ENCODE measurements around the gene UBQLN4. TPM values are rescaled to one million over a fixed set of nuclear protein-coding genes. Genes with fewer than 3 reads are reported as not detected.
"Not testable (repeated sequence)": the region's sequence is repeated elsewhere in the genome, so short reads cannot be mapped to it uniquely, and the experiment has no call there.

UBQLN4 gene
- total RNA-seq, 2 donors from 2014 or later: 23.6 to 27.2 TPM

DNA sequence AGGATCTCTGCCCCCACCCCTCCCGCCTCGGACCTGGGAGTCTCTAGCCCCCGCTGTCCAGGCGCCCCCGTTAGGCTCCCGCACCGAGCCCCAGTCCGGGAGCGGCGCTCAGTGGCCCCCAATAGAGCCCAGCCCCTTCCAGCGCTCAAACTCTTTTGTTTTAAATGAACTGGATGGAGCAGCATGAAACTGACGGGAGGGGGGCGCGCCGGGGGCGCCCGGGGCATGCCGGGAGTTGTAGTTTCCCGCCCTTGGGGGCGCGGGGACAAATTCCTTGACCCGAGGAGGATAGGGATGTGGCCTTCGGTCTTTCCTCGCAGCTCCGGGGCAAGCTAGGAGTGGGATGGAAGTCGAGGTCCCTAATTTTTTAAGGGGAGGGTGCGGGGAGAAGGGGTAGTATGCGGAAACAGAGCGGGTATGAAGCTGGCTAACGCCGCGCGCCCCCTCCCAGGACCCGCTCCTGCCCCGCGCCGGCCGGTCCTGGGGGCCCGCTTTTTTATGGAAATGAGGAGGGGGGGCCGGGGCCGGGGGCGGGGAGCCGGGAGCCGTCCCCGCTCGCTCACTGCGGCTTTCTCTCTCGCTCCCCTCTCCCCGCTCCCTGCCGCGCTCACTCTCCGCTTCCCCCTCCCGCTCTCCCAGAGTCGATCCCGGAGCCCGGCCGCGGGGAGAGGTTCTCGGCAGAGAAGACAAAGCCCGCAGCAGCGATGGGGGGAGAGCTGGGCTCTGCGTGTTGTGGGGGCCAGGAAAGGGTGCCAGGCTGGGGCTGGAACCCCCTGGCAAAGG lies 28.9 kb upstream of the UBQLN4 start, which contains the start of gene MEX3A:
Gene MEX3A (minus strand): TSS at position 157 of the 783 bp plus-strand sequence. CDS start 467 bp downstream, outside the sequence.
- ATAC-seq (peak; percentile 88 to 91), DNase-seq (peak; percentile 80)
- intact Hi-C loops (cut with DNase I): no loop called here

DNA sequence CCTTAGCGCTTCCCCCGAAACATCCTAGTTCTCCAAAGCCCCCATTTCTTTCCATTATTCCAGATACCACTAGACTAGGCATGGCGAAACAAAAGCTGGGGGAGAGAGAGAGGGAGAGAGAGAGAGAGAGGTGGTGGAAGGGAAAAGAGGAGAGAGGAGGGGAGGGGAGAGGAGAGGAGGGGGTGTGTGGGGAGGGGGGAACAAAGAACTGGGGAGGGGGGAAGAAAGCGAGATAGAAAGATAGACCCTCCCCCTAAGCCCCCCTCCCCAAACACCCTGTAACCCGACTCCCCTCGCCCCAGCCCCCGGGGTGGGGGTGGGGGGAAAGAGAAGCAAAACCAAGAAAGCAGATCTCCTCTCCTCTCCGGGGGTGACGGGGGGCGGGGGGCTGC lies 28.3 kb upstream of the UBQLN4 start:
- no peak for DNase-seq
- ATAC-seq: peak in 1 of 2 donors; percentile 1
- intact Hi-C loops (cut with DNase I): no loop called here

DNA sequence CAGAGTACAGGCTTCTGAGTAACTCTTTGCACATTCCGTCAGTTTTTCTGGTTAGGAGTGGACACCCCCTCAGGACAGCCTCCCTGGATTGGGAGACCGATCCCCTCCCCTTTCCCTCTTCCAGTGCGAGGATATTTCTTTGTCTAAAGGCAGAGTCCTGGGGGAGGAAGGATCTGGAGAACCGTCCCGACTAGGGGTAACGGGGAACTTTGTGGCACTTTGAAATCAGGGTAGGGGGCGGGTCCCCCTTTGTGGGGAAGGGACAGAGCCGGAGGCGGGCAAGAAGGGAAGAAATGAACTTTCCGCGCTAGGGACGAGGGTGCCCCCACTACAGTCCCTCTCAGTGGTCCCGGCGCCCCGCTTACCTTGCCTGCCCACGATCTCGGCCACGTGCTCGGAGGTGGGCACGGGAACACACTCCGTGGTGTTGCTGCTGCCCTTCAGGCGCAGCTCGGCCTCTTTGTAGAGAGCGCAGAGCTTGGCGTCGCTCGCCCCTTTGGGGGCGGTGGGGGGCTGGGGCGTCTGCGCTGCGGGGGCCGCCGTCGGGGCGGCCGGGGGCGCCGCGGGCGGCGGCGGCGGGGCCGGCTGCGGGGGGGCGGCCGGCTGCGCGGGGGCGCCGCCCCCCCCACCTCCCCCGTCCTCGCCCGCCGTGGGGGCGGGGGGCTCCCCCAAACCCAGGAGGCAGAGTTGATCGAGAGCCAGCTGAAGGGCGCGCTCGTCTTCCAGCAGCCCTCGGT lies 27.8 kb upstream of the UBQLN4 start:
- ATAC-seq: no peak
- intact Hi-C loops (cut with DNase I): no loop called here
- peak; percentile 24 for DNase-seq

DNA sequence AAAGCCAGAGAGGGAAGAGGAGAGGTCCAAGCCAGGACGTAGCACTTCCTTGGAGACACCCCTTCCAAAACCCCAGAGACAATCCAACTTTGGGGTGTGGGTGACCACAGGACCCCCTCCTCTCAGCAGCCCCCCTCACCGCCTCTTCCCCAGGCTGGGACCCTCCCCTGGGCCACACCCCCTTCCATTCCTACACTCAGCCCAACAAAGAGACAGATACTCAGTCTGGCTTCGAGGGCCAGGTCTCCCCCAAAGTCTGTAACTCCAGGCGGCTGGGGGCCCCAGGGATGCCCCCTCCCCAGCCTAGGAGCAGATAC lies 27.2 kb upstream of the UBQLN4 start:
- ATAC-seq (no peak), DNase-seq (no peak)
- intact Hi-C loops (cut with DNase I): no loop called here

DNA sequence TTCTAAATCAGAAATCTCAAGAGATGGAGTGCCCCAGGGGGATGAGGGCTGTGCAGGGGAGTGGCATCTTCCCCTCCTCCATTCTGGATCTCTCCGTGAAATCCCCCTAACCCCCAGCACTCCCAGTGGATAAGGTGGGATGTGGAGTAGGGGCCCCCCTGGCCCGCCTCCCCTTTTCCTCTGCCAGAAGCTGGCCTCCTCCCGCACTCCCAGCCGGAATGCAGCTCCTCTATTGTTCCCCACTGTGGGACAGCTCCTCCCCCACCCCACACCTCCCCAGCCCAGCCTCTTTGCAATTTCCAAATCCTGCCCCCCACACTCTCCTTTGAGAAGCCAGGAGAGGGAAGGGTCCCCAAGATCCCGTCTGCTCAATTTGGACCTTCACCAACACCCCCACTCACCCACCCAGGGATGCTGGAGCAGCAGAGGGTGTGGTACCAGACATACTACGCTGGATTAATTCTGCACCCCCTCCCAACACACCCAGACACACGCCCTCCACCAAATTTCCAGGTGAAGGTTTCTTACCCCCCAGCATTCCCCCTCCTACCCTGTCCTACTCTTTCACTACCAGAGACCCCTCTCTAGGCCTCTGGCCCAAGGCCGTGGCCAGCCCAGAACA lies 26.8 kb upstream of the UBQLN4 start:
- intact Hi-C loops (cut with DNase I): no loop called here
- DNase-seq: no peak
- no peak for ATAC-seq

DNA sequence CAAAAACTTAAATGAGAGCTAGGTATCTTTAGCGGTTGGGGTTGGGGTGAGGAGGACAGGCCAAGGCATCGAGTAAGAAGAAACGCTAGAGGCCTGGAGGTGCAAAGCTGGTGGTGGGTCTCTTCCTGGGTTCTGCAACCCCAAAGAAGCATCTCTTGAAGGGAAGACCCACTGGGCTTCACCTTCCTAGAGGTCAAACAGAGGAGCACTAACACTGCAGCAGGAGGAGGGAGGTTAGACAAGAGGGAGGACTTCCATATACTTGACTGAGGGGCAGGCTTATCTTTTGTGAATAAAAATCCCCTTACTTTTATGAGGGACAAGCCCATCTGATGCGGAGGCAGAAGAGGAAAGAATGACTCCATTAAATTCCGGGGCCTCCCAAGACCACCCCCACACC lies 26.2 kb upstream of the UBQLN4 start:
- DNase-seq (no peak), ATAC-seq (no peak)
- intact Hi-C loops (cut with DNase I): no loop called here

DNA sequence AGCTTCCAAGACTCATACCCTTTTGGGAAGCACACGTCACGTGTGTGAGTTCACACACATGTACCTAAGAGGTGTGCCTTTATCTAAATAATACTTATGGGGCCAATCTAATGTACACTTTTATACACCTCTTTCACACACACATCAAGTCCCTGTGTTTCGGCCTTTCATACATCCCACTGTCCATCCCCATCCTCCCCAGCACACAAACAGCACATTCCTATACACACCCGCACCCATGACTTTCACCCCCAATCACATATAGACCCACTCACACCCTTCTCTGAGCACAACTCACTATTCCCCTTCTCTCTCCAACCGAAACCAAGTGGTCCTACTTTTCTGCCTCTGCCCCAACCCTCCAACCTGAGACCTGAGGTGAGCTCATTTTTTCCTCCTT lies 25.1 kb upstream of the UBQLN4 start:
- intact Hi-C loops (cut with DNase I): no loop called here
- ATAC-seq (no peak), DNase-seq (no peak)

DNA sequence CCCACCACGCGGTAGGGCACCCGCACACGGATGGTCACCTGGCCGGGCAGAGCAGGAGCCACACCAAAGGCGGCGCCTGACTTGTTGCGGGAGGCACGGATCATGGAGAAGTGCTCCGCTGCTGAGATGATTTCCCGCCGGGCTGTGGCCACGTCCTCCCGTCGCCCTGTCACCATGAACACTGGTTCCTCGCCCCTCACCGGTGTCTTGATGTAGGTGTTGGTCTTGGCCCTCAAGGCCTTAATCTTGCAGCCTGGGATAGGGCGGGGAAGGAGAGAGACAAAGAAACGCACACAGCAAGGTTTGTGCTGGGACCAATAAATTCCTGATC lies 23.8 kb upstream of the UBQLN4 start:
- DNase-seq (no peak), ATAC-seq (no peak)
- intact Hi-C loops (cut with DNase I): no loop called here

DNA sequence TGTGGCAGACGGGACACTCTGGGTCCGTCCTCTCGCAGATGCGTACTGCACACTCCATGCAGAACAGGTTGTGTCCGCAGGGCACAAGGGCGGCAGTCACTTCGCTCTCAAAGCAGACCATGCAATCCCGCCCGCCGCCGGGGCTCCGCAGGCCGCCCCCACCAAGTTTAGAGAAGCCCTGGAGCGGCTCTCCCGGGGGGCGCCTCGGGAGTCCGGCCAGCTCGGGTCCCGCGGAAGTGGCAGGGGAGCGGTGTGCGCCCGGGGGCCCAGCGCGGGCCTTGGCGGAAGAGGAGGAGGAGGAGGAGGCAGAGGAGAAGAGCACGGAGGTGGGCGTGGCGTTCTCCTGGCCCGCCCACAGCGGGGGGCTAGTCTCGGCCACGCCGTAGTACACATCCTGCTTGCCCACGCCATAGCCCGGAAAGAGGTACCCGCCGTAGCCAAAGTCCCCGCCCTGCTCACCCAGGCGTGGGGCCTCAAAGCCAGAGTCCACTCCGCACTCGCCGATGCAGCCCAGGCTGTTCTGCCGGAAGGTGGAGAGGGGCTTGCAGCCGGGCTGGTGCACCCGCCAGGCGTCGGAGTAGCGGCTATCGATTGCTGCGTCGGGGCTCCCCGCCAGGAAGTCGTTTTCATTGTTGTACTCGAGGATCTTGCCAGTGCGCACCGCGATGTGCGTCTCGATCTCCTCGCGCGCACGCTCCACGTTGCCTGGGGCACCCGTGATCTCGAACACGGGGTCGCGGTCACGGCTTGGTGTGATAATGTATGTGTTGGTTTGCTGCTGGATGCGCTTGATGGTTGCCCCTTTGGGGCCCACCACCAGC lies 23.2 kb upstream of the UBQLN4 start:
- peak; percentile 79 for DNase-seq
- intact Hi-C loops (cut with DNase I): no loop called here
- peak; percentile 70 to 78 for ATAC-seq

DNA sequence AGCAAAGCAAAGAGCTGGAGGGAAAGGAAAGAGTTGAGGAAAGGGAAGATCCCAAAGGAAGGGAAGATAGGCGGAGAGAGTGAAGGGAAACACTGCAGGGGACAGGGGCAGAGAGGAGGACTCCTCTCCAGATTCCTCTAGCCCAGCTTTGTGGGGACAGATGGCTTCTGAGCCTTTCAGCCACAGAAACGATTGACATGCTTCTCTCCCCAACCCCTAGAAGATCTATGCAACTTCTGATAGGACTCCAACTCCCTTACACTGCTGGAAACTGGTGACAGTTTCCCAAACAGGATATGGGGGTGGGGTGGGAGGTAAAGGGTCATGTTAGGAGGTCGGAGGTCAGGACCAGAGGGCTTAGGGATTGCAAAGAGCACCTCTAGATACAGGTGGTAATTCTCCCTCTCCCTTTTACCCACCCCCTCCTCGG lies 22.2 kb upstream of the UBQLN4 start:
- ATAC-seq (no peak), DNase-seq (no peak)
- intact Hi-C loops (cut with DNase I): no loop called here

DNA sequence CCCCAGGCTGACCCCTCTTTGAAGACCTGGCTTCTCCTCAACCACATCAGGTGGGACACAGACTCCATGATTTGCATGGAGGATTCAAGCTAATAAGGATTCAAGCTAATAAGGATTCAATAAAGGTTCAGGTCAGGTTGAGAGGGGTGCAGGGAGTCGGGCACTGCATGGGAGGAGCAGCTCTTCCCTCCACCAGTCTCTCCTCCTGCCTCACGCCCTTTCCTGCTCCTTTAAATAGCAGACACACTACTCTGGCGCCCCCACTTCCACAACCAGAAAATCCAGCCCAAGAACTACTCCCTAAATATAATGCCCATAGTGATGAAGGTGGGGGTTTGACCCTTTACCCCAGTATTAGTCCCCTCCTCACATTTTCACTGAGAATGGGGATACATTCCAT lies 21.6 kb upstream of the UBQLN4 start:
- intact Hi-C loops (cut with DNase I): no loop called here
- ATAC-seq (no peak), DNase-seq (no peak)

DNA sequence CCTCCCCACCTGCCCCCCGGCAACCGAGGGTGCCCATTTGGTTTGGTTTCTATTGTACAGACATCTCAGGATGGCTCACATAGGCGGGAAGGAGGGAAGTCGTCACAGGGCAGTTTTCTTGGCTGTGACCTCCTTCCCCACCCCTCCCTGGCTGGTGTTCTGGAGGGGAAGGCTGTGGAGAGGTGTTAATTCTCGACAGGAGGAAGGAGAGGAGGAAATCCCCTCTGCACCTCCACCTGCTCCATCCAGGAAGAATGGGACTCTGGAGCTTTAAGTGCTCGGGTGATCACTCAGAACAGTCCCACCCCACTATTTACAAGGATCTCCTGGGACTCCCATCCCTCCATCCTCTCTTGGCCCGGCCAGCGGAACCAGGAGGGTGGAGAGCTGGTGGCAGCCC lies 21.1 kb upstream of the UBQLN4 start:
- no peak for DNase-seq
- intact Hi-C loops (cut with DNase I): no loop called here
- no peak for ATAC-seq

DNA sequence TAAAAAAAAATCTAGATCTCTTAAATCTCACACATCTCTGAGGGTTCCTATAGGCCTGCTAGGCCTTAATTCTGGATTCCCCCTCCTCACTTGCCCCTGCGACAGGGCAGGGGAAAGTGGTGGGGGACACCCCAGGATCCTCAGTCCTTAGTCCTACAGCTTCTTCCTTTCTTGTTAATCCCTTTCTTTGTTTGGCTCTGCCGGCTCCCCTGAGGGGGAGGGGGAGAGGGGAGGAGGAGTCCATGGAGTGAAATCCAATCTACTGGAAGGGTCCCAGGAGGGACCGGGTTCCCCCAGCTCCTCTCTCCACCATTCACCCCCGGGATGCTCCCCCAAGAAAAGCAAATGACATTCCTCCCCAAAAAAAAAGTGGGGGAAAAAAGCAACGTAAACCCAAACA lies 20.1 kb upstream of the UBQLN4 start:
- DNase-seq: no peak
- intact Hi-C loops (cut with DNase I): no loop called here

DNA sequence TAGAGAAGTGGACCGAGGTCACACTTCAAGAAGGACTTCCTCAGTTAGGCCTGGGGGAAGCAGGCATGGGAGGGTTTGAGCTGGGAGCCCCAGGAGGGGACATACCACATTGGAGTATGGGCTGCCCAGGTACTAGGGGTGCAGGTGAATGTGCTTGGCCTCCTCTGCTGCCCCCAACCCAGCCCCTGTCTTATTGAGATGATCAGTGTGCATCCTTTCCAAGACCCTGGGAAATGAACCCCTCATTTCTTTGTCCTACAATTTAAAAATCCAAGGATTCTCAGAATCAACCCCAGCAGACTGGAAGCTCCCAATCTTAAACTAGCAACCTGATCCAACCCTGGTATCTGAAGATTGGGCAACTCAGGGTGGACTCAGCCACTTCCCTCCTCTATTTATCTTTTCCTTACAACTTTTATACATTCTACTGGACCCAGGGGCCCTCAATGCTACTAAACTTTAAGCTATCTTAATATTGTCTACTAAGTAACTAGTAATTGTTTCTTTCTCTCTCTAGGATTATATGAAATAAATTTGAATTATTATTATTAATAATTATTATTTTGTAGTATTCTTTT lies 19.6 kb upstream of the UBQLN4 start:
- intact Hi-C loops (cut with DNase I): no loop called here
- DNase-seq: no peak
- ATAC-seq: no peak

More for the DNA sequence above, 20.1 kb upstream of the UBQLN4 start:
- ATAC-seq: no peak

DNA sequence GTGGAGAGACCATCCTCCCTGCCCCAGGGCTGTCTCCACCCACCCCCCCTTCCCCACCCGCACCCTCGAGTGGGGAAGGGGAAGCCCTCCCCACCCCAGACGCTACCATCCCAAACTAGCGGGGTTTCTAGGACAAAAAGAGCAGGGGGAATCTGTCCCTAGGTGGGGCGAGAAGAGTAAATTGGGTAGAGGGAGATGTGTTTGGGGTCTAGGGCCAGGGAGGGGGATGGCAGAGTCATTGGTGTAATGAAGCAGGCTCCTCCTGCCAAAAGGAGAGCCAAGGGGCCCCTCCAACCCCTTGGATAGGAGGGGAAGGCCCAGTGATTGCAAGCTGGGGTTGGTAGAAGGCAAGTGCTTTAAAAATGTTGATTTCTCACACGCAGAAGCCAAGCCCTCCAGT lies 18.7 kb upstream of the UBQLN4 start:
- ATAC-seq: no peak
- intact Hi-C loops (cut with DNase I): no loop called here
- DNase-seq: no peak

DNA sequence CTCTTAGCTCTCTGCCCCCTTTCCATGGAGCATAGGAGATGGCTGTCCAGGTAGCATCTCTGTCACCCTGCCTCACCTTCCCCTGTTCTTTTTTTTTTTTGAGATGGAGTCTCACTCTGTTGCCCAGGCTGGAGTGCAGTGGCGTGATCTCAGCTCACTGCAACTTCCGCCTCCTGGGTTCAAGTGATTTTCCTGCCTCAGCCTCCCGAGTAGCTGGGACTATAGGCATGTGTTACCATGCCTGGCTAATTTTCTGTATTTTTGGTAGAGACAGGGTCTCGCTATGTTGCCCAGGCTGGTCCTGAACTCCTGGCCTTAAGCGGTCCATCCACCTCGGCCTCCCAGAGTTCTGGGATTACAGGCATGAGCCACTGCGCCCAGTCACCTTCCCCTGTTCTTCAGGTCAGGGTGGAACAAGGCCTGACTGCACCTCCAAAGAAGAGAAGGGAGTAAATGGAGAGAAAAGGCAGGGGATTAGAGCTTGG lies 17.8 kb upstream of the UBQLN4 start:
- ATAC-seq; DNase-seq; intact Hi-C loops (cut with DNase I): not testable (repeated sequence)

DNA sequence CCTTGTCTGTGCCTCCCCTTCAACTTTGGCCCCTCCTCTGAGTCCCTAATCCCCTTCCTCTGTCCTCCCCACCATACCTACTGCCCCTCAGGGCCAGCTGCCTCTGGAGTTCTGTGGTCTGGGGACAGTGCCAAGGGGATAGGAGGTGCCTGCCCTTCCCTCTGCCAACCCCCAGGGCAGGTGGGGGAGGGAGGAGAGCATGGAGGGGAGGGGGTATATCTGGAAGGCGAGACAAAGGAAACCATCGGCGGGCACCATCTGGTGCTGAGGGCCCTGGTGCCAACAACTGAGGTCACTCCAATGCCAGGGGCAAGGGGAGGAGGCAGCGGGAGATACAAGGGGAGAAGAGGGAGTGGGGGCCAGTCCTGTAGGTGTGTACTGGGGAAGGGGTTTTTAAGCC lies 16.9 kb upstream of the UBQLN4 start:
- DNase-seq (no peak), ATAC-seq (peak in 1 of 2 donors; percentile 6)
- intact Hi-C loops (cut with DNase I): no loop called here

DNA sequence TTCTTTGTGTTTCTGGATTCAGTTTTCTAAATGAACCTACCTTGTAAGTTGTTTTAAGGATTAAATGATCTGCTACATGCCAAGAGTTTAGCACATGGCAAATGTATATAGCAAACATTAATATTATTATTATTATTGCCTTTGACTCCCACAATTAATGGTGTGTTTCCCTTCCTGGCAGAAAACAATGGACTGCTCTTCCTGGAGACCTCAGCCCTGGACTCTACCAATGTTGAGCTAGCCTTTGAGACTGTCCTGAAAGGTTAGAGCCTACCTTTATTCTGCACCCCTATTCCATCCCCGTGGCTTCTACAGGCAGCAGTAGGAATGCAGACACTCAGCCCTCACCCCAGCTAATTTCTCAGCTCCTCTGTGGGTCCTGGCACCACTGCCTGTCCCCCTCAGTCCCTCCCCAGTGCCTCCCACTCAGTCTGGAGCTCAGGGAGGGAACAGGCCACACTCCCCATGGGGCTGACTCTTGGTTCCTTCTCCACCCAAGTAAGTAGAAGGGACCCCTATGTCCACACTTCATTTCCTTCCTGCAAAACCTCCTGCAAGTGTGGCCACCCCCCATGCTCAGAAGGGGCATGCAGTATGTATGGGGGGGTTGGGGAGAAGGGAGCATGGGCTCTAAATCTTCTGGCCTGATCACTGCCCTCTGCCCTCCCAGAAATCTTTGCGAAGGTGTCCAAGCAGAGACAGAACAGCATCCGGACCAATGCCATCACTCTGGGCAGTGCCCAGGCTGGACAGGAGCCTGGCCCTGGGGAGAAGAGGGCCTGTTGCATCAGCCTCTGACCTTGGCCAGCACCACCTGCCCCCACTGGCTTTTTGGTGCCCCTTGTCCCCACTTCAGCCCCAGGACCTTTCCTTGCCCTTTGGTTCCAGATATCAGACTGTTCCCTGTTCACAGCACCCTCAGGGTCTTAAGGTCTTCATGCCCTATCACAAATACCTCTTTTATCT lies 16.2 kb upstream of the UBQLN4 start:
- peak in 1 of 2 donors; percentile 28 for ATAC-seq
- no peak for DNase-seq
- intact Hi-C loops (cut with DNase I): no loop called here
